ENCODE results near the gene FEN1. TPM values are rescaled to one million over a fixed set of nuclear protein-coding genes. Genes with fewer than 3 reads are reported as not detected.

The FEN1 gene
- total RNA-seq, 1 donor from 2014 or later, result 13.8 TPM

GRCh38 chr11:61744181-61744580 lies 48.5 kb upstream of the FEN1 start:
- Histone ChIP-seq H3K4me3 (ENCODE audit: insufficient read depth, low read depth, low read length) (no peak overlapping the region), H3K9ac (ENCODE audit: low read length) (no peak overlapping the region), H4K20me1 (ENCODE audit: insufficient read depth, low read length) (no peaks in the 10 kb centered on the region), H3K27me3 (ENCODE audit: insufficient read depth, low read length) (no peaks in the 10 kb centered on the region), H3K36me3 (ENCODE audit: insufficient read depth, low read length) (no peaks in the 10 kb centered on the region), H3K4me2 (ENCODE audit: low read length) (no peak overlapping the region), H3K9me3 (ENCODE audit: insufficient read depth, low read depth, low read length) (no peaks in the 10 kb centered on the region), H3K27ac (ENCODE audit: low read depth, low read length) (no peak overlapping the region), H2AFZ (ENCODE audit: low read depth, low read length) (no peak overlapping the region), H3K79me2 (ENCODE audit: insufficient read depth, low read length) (no peaks in the 10 kb centered on the region), H3K4me1 (ENCODE audit: insufficient read depth, low read length) (peaks cover 13% of the 10 kb centered on the region)
- peaks cover 3% of the 10 kb centered on the region for H3K27me3 Mint-ChIP-seq (ENCODE audit: low read depth, unreplicated experiment)
- peaks cover 4% of the 10 kb centered on the region for H3K4me1 Mint-ChIP-seq (ENCODE audit: low read depth, unreplicated experiment)
- no peaks in the 10 kb centered on the region for H3K9me3 Mint-ChIP-seq (ENCODE audit: unreplicated experiment)
- FAIRE-seq (no peak), DNase-seq (ENCODE audit: low read depth) (peak; percentile 55)
- no peak overlapping the region for H3K4me3 Mint-ChIP-seq (ENCODE audit: unreplicated experiment)
- TF ChIP-seq EZH2 (IDR thresholded peaks at IDR 0.05; ENCODE audit: insufficient read depth, low read length) (no peak), CTCF (IDR thresholded peaks at IDR 0.05; ENCODE audit: insufficient read depth, low read depth, low read length) (no peak)
- peaks cover 5% of the 10 kb centered on the region for H3K36me3 Mint-ChIP-seq (ENCODE audit: low read depth, unreplicated experiment)
- no peak overlapping the region for H3K27ac Mint-ChIP-seq (ENCODE audit: unreplicated experiment)

- TF ChIP-seq CTCF (IDR thresholded peaks at IDR 0.05; ENCODE audit: insufficient read depth, low read depth, low read length), result no peak
- TF ChIP-seq EZH2 (IDR thresholded peaks at IDR 0.05; ENCODE audit: insufficient read depth, low read length), result no peak
- no peak for FAIRE-seq
- H3K4me1 Mint-ChIP-seq (ENCODE audit: low read depth, unreplicated experiment), result peaks cover 9% of the 10 kb centered on the region
These were observed 48.0 kb upstream of the FEN1 start for GRCh38 chr11:61744609-61745156.

GRCh38 chr11:61745781-61746441 lies 46.8 kb upstream of the FEN1 start:
- no peak for DNase-seq (ENCODE audit: low read depth)
- FAIRE-seq, result no peak
- no peak overlapping the region for H3K4me3 Mint-ChIP-seq (ENCODE audit: unreplicated experiment)
- Histone ChIP-seq H3K4me1 (ENCODE audit: insufficient read depth, low read length) (peaks cover 23% of the 10 kb centered on the region), H3K27me3 (ENCODE audit: insufficient read depth, low read length) (no peaks in the 10 kb centered on the region), H3K4me3 (ENCODE audit: insufficient read depth, low read depth, low read length) (no peak overlapping the region), H3K36me3 (ENCODE audit: insufficient read depth, low read length) (no peaks in the 10 kb centered on the region), H3K4me2 (ENCODE audit: low read length) (no peak overlapping the region), H2AFZ (ENCODE audit: low read depth, low read length) (no peak overlapping the region), H3K9ac (ENCODE audit: low read length) (no peak overlapping the region), H4K20me1 (ENCODE audit: insufficient read depth, low read length) (no peaks in the 10 kb centered on the region), H3K79me2 (ENCODE audit: insufficient read depth, low read length) (no peaks in the 10 kb centered on the region), H3K27ac (ENCODE audit: low read depth, low read length) (no peak overlapping the region), H3K9me3 (ENCODE audit: insufficient read depth, low read depth, low read length) (no peaks in the 10 kb centered on the region)
- H3K4me1 Mint-ChIP-seq (ENCODE audit: low read depth, unreplicated experiment), result peaks cover 9% of the 10 kb centered on the region
- no peak for TF ChIP-seq EZH2 (IDR thresholded peaks at IDR 0.05; ENCODE audit: insufficient read depth, low read length)
- no peak for TF ChIP-seq CTCF (IDR thresholded peaks at IDR 0.05; ENCODE audit: insufficient read depth, low read depth, low read length)
- H3K27me3 Mint-ChIP-seq (ENCODE audit: low read depth, unreplicated experiment), result no peaks in the 10 kb centered on the region
- H3K36me3 Mint-ChIP-seq (ENCODE audit: low read depth, unreplicated experiment), result peaks cover 5% of the 10 kb centered on the region
- H3K9me3 Mint-ChIP-seq (ENCODE audit: unreplicated experiment), result no peaks in the 10 kb centered on the region
- H3K27ac Mint-ChIP-seq (ENCODE audit: unreplicated experiment), result peak overlapping the region; percentile 83

More at GRCh38 chr11:61744609-61745156, 48.0 kb upstream of the FEN1 start:
- H3K4me2 ChIP-seq (ENCODE audit: low read length), result no peak overlapping the region
- no peak overlapping the region for H3K9ac ChIP-seq (ENCODE audit: low read length)
- H3K9me3 ChIP-seq (ENCODE audit: insufficient read depth, low read depth, low read length), result no peaks in the 10 kb centered on the region
- Mint-ChIP-seq H3K4me3 (ENCODE audit: unreplicated experiment) (no peak overlapping the region), H3K27ac (ENCODE audit: unreplicated experiment) (no peak overlapping the region), H3K36me3 (ENCODE audit: low read depth, unreplicated experiment) (peaks cover 5% of the 10 kb centered on the region), H3K9me3 (ENCODE audit: unreplicated experiment) (no peaks in the 10 kb centered on the region), H3K27me3 (ENCODE audit: low read depth, unreplicated experiment) (peaks cover 3% of the 10 kb centered on the region)
- H4K20me1 ChIP-seq (ENCODE audit: insufficient read depth, low read length), result no peaks in the 10 kb centered on the region
- no peaks in the 10 kb centered on the region for H3K79me2 ChIP-seq (ENCODE audit: insufficient read depth, low read length)
- peaks cover 18% of the 10 kb centered on the region for H3K4me1 ChIP-seq (ENCODE audit: insufficient read depth, low read length)
- DNase-seq (ENCODE audit: low read depth), result no peak
- H2AFZ ChIP-seq (ENCODE audit: low read depth, low read length), result no peak overlapping the region
- no peaks in the 10 kb centered on the region for H3K27me3 ChIP-seq (ENCODE audit: insufficient read depth, low read length)
- no peak overlapping the region for H3K27ac ChIP-seq (ENCODE audit: low read depth, low read length)
- no peak overlapping the region for H3K4me3 ChIP-seq (ENCODE audit: insufficient read depth, low read depth, low read length)
- no peaks in the 10 kb centered on the region for H3K36me3 ChIP-seq (ENCODE audit: insufficient read depth, low read length)
